ENCODE results near the gene FAM98C.

The FAM98C gene

GRCh38 chr19:38413416-38413815 is 10.5 kb downstream of the FAM98C start:
- in situ Hi-C loops (cut with HindIII; ENCODE audit: low pct_ligation_motif_present, low sequenced_read_pairs), result no loop called here
- DNase-seq, result no peak
- H3K4me3 ChIP-seq (ENCODE audit: low read depth, low read length), result no peak overlapping the region
- no peak for TF ChIP-seq CTCF (IDR thresholded peaks at IDR 0.05; ENCODE audit: low read depth, low read length, missing control alignments)
- H3K27me3 ChIP-seq (replicated peaks), result no peaks in the 10 kb centered on the region
- H3K27ac ChIP-seq, result no peak overlapping the region
- no peaks in the 10 kb centered on the region for H3K36me3 ChIP-seq (replicated peaks)

GRCh38 chr19:38417146-38417543 is 14.3 kb downstream of the FAM98C start:
- Histone ChIP-seq H3K36me3 (replicated peaks) (no peaks in the 10 kb centered on the region), H3K27ac (no peak overlapping the region), H3K4me3 (ENCODE audit: low read depth, low read length) (no peak overlapping the region), H3K27me3 (replicated peaks) (no peaks in the 10 kb centered on the region)
- DNase-seq, result no peak
- no peak for TF ChIP-seq CTCF (IDR thresholded peaks at IDR 0.05; ENCODE audit: low read depth, low read length, missing control alignments)
- in situ Hi-C loops (cut with HindIII; ENCODE audit: low pct_ligation_motif_present, low sequenced_read_pairs), result no loop called here

- in situ Hi-C loops (cut with HindIII; ENCODE audit: low pct_ligation_motif_present, low sequenced_read_pairs), result no loop called here
- Histone ChIP-seq H3K27me3 (replicated peaks) (no peaks in the 10 kb centered on the region), H3K27ac (no peak overlapping the region), H3K4me3 (ENCODE audit: low read depth, low read length) (no peak overlapping the region), H3K36me3 (replicated peaks) (no peaks in the 10 kb centered on the region)
- no peak for TF ChIP-seq CTCF (IDR thresholded peaks at IDR 0.05; ENCODE audit: low read depth, low read length, missing control alignments)
- DNase-seq, result no peak
Measured at GRCh38 chr19:38417544-38418506, 14.9 kb downstream of the FAM98C start.

GRCh38 chr19:38420935-38421334 is 18.0 kb downstream of the FAM98C start:
- Histone ChIP-seq H3K36me3 (replicated peaks) (no peaks in the 10 kb centered on the region), H3K4me3 (ENCODE audit: low read depth, low read length) (no peak overlapping the region), H3K27me3 (replicated peaks) (no peaks in the 10 kb centered on the region), H3K27ac (no peak overlapping the region)
- DNase-seq, result no peak
- in situ Hi-C loops (cut with HindIII; ENCODE audit: low pct_ligation_motif_present, low sequenced_read_pairs), result no loop called here
- no peak for TF ChIP-seq CTCF (IDR thresholded peaks at IDR 0.05; ENCODE audit: low read depth, low read length, missing control alignments)

GRCh38 chr19:38421856-38422255 is 19.0 kb downstream of the FAM98C start:
- TF ChIP-seq CTCF (IDR thresholded peaks at IDR 0.05; ENCODE audit: low read depth, low read length, missing control alignments), result no peak
- in situ Hi-C loops (cut with HindIII; ENCODE audit: low pct_ligation_motif_present, low sequenced_read_pairs), result no loop called here
- no peak for DNase-seq
- Histone ChIP-seq H3K36me3 (replicated peaks) (no peaks in the 10 kb centered on the region), H3K4me3 (ENCODE audit: low read depth, low read length) (no peak overlapping the region), H3K27ac (no peak overlapping the region), H3K27me3 (replicated peaks) (no peaks in the 10 kb centered on the region)
